A549 treated with ZK216348 at 1 μM for 4 hours (cell line): Measurements from ENCODE around the gene GPR157. TPM values are rescaled to one million over a fixed set of nuclear protein-coding genes. Genes with fewer than 3 reads are reported as not detected.

Experiments
- total RNA-seq: library from RNA; stranded (reverse); fragments of 200-300 nt; extraction: Qiagen RNA extraction; gene quantifications from 5 replicates; pipeline ENCODE4 v1.2.3, GENCODE V29; 2022; ENCODE audit warnings: low read depth

GPR157 gene, protein sequence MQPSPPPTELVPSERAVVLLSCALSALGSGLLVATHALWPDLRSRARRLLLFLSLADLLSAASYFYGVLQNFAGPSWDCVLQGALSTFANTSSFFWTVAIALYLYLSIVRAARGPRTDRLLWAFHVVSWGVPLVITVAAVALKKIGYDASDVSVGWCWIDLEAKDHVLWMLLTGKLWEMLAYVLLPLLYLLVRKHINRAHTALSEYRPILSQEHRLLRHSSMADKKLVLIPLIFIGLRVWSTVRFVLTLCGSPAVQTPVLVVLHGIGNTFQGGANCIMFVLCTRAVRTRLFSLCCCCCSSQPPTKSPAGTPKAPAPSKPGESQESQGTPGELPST
- total RNA-seq, result 2.8 to 6.3 TPM (median 5.3 TPM) in 5 replicates

GRCh38 chr1:9128520-9129265 lies at the start of gene GPR157:
GPR157 (minus strand) TSS chr1:9129102; CDS start chr1:9129027, 75 bp downstream.

DNA sequence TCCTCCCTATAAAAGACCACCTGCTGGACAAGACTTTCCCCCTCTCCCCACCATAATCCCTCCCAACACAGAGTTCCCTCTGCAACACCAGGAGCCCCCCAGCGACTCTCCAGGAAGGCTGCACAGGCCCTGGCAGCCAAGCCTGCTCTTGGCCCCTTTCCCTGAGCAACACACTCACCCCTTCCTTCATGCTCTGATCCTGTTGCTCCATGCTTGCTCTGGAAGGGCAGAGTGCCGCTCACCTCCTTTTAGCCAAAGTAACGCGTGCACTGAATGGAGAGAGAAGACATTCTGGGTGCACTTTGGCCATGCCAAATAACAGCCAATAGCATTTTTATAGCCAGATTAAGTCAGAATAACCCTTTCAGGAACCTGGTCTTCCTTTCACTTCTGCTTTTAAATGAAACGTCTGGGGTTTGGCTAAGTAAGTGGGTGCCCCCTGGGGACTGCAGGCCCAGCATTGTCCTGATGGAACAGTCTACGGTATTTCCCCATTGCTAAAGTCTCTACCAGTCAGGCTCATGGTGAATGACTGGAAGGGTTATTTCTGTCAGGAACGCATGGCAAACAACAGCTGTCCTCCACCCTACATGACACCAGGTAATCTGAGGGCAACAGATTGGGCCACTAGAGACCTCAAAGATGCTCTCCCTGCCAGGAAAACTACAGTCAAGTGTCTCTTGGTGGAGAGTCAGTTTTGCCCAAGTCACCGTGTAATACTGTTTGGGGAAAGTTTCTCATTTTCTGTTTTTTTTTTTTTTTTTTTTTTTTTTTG lies 59.4 kb downstream of the GPR157 start, which contains the start of gene SLC2A5:
SLC2A5 (minus strand) TSS at position 310 of the 775 bp plus-strand sequence; CDS start at position 211, 99 bp downstream.

Other genes starting within 250 kb of the GPR157 start
- gene CA6, start 183.2 kb downstream of the GPR157 start, total RNA-seq, result not detected in 5 replicates
- gene SLC2A7, start 102.7 kb downstream of the GPR157 start, total RNA-seq, result not detected in 5 replicates
- gene SLC2A5, start 59.5 kb downstream of the GPR157 start, total RNA-seq, result 0.13 to 0.48 TPM (median 0.25 TPM) in 4 of 5 replicates, not detected in the other
- gene H6PD, start 105.7 kb upstream of the GPR157 start, total RNA-seq, result 4.1 to 7.7 TPM (median 5.8 TPM) in 5 replicates
- 27.8 to 36.4 TPM (median 28.8 TPM) in 5 replicates for gene SPSB1, start 163.8 kb upstream of the GPR157 start, total RNA-seq